Activated T-helper 9 cell treated with anti-CD3 and anti-CD28 coated beads, Interleukin-2, amount 50 U/mL, for 16 hours (primary cell): ENCODE measurements around the gene GAST.
"Not testable (repeated sequence)": the region's sequence is repeated elsewhere in the genome, so short reads cannot be mapped to it uniquely, and the experiment has no call there.

Experiments used
- DNase-seq: peaks from one replicate; pipeline ENCODE4 v3.0.0-alpha.2; 2020; ENCODE audit warnings: low read depth

The GAST gene

GRCh38 chr17:41711669-41712400 is at the start of gene GAST:
GAST (plus strand) TSS chr17:41712331; CDS start chr17:41715437, 3,106 bp downstream.
- no peak for DNase-seq

DNA sequence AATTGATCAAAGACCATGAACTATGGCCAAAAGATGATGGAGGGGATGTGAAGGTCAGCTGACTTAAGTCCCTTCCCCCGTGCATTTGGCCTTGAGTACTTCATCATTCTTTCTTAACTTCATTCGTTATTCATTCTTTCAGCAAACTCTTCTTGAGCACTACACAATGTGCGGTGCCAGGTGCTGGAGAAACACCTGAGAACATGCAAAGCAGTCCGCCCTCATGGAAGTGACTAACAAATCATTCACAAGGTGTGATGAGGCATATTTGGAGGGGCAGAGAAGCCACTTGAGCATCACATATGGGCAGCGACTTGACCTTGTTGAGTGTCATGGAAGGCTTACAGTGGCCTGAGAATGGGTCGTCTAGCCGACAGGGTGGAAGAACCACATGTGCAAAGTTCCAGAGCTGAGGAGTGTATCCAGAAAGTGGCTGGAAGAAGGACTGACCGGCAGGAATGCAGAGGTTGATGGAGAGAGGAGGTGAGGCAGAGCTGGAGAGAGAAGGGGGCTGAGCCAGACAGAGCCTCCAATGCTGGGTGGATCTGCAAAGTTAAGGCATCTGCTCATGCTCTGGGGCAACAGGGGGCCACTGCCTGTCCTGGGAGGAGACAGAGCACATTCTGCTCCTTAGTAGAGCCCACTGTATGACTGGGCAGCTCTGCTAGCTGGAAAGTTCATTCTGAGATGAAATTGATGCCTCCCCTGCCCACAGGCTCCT is 48.5 kb upstream of the GAST start:
- DNase-seq: no peak

GRCh38 chr17:41664172-41664457 is 48.0 kb upstream of the GAST start:
- no peak for DNase-seq

DNA sequence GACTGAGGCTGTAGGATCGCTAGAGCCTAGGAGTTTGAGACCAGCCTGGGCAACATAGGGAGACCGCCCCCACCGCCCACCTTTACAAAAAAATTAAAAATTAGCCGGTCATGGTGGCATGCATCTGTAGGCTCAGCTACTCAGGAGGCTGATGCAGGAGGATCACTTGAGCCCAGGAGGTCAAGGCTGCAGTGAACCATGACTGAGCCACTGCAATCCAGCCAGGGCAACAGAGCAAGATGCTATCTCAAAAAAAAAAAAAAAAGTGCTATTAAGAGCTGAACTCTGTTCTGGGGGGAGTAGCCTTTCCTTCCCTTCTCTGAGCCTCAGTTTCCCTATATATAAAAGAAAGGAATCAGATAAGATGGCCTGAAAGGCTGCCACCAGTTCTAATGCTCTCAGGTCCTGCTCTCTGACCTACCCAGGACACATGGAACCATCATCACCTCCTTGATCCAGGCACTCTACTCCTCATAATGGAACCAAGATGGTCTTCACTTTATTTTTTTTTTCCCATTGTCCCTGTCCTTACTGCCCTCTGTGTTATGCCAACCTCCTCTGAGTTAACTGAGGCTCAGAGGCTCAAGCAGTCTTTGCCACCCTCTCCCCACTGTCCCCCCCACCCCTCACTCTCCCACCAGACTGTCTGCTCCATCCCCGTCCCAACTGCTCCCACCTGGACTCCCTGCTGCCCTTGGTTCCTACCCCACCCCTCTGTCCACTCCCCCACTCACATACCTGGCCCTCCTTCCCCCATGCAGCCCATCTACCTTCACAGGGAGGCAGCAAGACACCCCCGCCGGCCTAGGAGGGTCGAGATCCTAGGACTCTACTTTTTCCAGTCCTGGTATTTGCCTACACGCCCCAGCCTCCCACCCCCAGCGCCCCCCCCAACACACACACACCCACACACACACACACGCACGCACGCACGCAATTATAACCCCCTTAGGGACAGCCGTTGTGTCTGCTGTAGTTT is 47.3 kb upstream of the GAST start:
- DNase-seq: no peak

DNA sequence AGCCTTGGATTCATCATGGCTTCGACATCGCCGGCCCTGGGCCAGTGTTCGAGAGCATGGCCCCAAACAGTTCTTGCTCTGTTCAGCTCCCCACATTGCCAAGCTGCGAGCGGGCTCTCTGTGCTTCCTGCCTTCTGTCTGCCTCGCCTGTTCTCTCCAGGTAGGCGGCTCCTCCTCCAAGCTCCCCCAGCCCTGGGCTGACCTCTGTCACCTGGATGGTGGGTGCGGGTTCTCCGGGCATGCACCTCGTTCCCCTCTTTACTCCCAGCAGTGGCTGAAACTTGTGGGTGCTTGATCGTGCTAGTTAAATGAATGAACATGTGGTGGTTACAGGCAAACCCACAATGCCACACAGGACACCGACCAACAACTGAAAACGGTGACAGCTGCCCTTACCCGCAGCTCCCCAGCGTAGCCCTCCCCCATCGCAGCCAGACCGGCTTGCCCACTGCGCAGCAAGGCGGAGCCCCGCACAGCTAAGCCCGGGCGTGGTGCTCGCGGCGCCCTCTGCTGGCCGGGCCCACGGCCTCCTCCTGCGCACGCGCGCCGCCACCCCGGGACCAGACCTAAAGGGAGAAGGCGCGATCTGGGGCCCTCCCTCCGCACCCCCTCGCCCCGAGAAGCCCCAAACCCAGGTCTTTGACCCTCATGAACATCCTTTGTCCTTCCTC is 46.4 kb upstream of the GAST start:
- DNase-seq: peak; percentile 83

DNA sequence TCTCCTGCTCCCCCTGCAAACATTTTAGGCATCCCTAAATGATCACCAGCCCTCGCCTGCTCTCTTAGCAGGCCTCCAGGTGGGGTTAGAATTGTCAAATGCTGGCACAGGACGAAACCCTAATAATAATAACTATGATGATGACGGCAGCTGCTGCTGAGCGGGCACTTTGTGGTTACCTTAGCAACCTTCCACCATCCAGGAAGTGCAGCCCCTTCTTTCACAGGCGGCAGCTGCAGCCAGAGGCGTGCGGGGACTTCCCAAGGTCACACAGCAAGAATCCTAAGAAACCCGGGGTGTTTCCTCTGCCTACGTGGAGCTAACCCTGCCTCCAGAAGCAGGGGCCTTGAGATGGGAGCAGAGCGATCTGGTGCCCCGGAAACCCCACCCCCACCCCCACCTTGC is 45.9 kb upstream of the GAST start:
- peak; percentile 62 for DNase-seq

- DNase-seq: peak; percentile 78
Measured at GRCh38 chr17:41666708-41667279, 45.3 kb upstream of the GAST start.

- no peak for DNase-seq
Measured at GRCh38 chr17:41667280-41668041, 44.7 kb upstream of the GAST start.

- no peak for DNase-seq
Measured at GRCh38 chr17:41672153-41672552, 40.0 kb upstream of the GAST start.

- DNase-seq: not testable (repeated sequence)
Measured at GRCh38 chr17:41675157-41676057, 36.7 kb upstream of the GAST start.

DNA sequence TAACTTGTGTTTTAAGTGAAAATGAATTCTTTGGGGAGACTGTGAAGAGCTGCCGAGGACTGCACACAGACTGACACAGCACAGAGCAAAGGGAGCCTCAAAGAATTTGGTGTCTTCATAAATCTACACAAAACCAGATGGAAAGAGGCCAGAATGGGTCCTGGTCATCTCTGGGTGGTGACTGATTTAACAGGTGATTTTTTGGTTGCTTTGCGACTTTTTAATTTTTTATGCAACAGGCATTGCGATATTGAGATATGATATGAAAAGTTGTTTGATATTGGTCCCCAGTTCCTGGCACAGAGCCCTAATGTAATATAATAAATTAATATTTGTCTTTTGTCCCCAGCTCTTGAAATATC is 36.1 kb upstream of the GAST start:
- DNase-seq: no peak

GRCh38 chr17:41678411-41678906 is 33.7 kb upstream of the GAST start:
- no peak for DNase-seq

- peak; percentile 19 for DNase-seq
Measured at GRCh38 chr17:41678907-41679739, 33.0 kb upstream of the GAST start.

- no peak for DNase-seq
Measured at GRCh38 chr17:41679740-41680425, 32.2 kb upstream of the GAST start.

DNA sequence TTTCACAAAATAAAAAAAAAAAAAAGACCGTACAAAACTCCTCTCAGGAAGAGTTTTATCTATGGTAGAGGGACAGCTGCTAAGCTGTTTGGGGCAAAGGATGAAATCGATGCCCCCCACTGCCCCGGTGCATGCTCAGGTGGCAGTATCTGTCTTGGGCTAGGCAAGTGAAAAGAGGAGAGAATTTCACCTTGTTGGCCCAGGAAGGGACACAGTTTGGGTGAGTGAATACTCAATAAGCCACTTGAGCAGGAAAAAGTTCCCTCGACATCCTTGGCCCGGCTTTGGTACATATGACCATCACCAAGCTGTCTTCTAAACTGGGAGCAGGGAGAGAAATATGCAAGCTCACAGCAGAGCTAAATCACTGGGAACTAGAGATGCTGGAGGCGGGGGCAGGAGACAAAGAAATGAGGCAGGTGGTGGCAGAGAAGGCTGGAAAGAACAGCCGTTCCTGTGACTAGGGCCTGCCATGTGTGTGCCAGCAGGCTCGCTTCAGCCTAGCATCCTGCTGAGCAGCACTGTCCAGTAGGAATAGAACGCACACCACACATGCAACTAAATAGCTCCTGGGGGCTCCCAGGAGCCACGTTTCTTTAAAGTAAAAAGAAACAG is 31.6 kb upstream of the GAST start:
- no peak for DNase-seq

DNA sequence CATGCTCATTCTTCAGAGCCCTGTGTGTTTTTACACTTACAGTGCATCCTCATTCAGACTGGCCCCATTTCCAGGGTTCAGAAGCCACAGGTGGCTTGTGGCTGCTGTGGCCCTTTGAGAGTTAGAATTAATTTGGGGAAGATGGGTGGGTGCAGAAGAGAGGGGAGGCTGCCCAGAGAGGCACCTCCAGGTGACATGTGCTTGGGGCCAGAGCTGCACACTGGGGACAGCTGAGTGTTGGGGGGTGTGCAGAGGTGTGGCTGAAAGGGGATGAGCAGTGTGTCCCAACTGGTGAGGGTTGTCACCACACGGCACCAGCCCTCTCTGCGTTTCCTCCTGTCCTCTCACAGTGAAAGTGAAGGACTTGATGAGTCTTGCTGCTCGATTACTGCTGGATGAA is 30.4 kb upstream of the GAST start:
- no peak for DNase-seq

DNA sequence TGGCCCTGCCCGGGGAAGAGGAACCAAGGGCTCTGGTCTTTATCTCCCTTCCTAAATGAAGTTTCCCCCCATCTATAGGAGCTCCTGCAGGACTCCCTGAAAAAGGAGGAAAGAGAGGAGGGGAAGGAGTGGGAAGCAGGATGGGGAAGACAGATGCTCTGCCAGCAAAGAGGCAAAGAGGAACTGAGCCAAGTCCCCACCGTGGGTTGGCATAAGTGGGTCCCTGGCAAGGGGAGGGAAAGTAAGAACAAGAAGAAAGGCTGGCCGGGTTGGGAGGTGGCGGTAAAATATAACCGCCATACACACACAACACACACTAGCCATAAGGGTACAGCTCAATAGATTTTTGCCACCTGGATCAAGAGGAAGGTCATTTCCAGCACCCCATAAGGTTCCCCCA is 29.5 kb upstream of the GAST start:
- no peak for DNase-seq
